Measurements from ENCODE around the gene CADM2.

The CADM2 gene

GRCh38 chr3:85387913-85388505 is 429.2 kb downstream of the CADM2 start:
- no peak for DNase-seq (ENCODE audit: extremely low read depth, insufficient read length)
- no peak for TF ChIP-seq CTCF (IDR thresholded peaks at IDR 0.05; ENCODE audit: insufficient read depth, low read length, poor library complexity, severe bottlenecking)
- Histone ChIP-seq H3K27me3 (replicated peaks; ENCODE audit: control insufficient read depth, insufficient read depth, low read length) (no peaks in the 10 kb centered on the region), H3K36me3 (ENCODE audit: control insufficient read depth, insufficient read depth, low read length) (no peaks in the 10 kb centered on the region), H3K4me3 (replicated peaks; ENCODE audit: low read depth, low read length) (no peak overlapping the region)

GRCh38 chr3:85394424-85394823 is 435.6 kb downstream of the CADM2 start:
- TF ChIP-seq CTCF (IDR thresholded peaks at IDR 0.05; ENCODE audit: insufficient read depth, low read length, poor library complexity, severe bottlenecking), result no peak
- Histone ChIP-seq H3K36me3 (ENCODE audit: control insufficient read depth, insufficient read depth, low read length) (no peaks in the 10 kb centered on the region), H3K4me3 (replicated peaks; ENCODE audit: low read depth, low read length) (no peak overlapping the region), H3K27me3 (replicated peaks; ENCODE audit: control insufficient read depth, insufficient read depth, low read length) (no peaks in the 10 kb centered on the region)
- DNase-seq (ENCODE audit: extremely low read depth, insufficient read length), result no peak

- no peak for DNase-seq (ENCODE audit: extremely low read depth, insufficient read length)
- H3K27me3 ChIP-seq (replicated peaks; ENCODE audit: control insufficient read depth, insufficient read depth, low read length), result no peaks in the 10 kb centered on the region
- no peak overlapping the region for H3K4me3 ChIP-seq (replicated peaks; ENCODE audit: low read depth, low read length)
- TF ChIP-seq CTCF (IDR thresholded peaks at IDR 0.05; ENCODE audit: insufficient read depth, low read length, poor library complexity, severe bottlenecking), result no peak
- H3K36me3 ChIP-seq (ENCODE audit: control insufficient read depth, insufficient read depth, low read length), result no peaks in the 10 kb centered on the region
Observed at GRCh38 chr3:85397434-85397833, 438.6 kb downstream of the CADM2 start.

GRCh38 chr3:85426121-85426520 is 467.3 kb downstream of the CADM2 start:
- no peak for DNase-seq (ENCODE audit: extremely low read depth, insufficient read length)
- H3K27me3 ChIP-seq (replicated peaks; ENCODE audit: control insufficient read depth, insufficient read depth, low read length), result no peaks in the 10 kb centered on the region
- no peak for TF ChIP-seq CTCF (IDR thresholded peaks at IDR 0.05; ENCODE audit: insufficient read depth, low read length, poor library complexity, severe bottlenecking)
- H3K4me3 ChIP-seq (replicated peaks; ENCODE audit: low read depth, low read length), result no peak overlapping the region
- no peaks in the 10 kb centered on the region for H3K36me3 ChIP-seq (ENCODE audit: control insufficient read depth, insufficient read depth, low read length)

GRCh38 chr3:85427467-85427866 is 468.7 kb downstream of the CADM2 start:
- Histone ChIP-seq H3K36me3 (ENCODE audit: control insufficient read depth, insufficient read depth, low read length) (no peaks in the 10 kb centered on the region), H3K27me3 (replicated peaks; ENCODE audit: control insufficient read depth, insufficient read depth, low read length) (no peaks in the 10 kb centered on the region), H3K4me3 (replicated peaks; ENCODE audit: low read depth, low read length) (no peak overlapping the region)
- no peak for DNase-seq (ENCODE audit: extremely low read depth, insufficient read length)
- no peak for TF ChIP-seq CTCF (IDR thresholded peaks at IDR 0.05; ENCODE audit: insufficient read depth, low read length, poor library complexity, severe bottlenecking)

- Histone ChIP-seq H3K27me3 (replicated peaks; ENCODE audit: control insufficient read depth, insufficient read depth, low read length) (no peaks in the 10 kb centered on the region), H3K36me3 (ENCODE audit: control insufficient read depth, insufficient read depth, low read length) (no peaks in the 10 kb centered on the region), H3K4me3 (replicated peaks; ENCODE audit: low read depth, low read length) (no peak overlapping the region)
- no peak for DNase-seq (ENCODE audit: extremely low read depth, insufficient read length)
- no peak for TF ChIP-seq CTCF (IDR thresholded peaks at IDR 0.05; ENCODE audit: insufficient read depth, low read length, poor library complexity, severe bottlenecking)
Observed at GRCh38 chr3:85432081-85432480, 473.3 kb downstream of the CADM2 start.

Measured in GM06990 (cell line).